GM11168 (cell line): Measurements from ENCODE around the gene FOXK2.

Experiments
- in situ Hi-C: fragments of 300-500 bp; cut with MboI; formaldehyde crosslinking; loops from one replicate; pipeline ENCODE4 v1.12.0; 2022; ENCODE audit warnings: low sequenced_read_pairs; ENCODE audit not compliant: unreplicated experiment

The FOXK2 gene

DNA sequence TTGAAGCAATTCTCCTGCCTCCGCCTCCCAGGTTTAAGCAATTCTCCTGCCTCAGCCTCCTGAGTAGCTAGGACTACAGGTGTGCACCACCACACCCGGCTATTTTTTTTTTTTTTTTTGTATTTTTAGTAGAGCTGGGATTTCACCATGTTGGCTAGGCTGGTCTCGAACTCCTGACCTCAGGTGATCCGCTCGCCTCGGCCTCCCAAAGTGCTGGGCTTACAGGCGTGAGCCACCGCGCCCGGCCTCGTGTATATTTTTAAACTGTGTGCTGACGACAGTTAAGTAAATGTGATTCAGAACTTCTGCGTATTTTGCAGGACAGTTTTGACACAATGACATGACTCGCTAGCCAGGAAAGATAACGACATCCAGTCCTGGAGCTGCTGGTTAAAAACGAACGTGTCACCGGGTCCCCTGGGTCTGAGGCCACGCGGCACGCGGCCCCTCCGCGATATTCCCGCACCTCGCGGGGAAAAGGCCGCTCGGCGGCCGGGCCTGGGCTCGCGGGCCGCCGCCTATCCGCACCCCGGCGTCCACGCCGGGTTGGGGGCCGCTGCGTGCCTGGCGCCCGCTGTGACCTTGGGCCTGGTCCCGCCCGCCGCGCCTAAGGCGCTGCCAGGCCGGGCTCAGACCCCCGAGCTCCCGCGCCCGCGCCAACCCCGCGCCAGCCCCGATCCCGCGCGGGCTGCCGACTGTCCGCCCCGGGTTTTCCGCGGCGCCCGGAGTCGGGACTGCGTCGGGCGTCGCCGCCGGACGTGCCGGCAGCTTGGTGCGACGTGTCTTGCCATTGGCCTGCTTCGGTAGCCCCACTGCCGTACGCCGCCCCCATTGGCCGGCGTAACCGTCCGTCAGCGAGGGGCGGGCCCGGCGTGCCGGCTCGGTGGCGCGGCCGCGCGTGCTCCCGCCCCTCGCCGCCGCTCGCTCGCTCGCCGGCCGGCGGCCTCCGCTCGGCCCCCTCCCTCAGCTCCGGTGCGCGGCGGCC, at the start of gene FOXK2:
Gene FOXK2 (plus strand): TSS at position 907 of the 985 bp plus-strand sequence. CDS start 157 bp downstream, outside the sequence.
- in situ Hi-C loops = no loop called here

- in situ Hi-C loops = no loop called here
These were observed 49.5 kb upstream of the FOXK2 start for GRCh38 chr17:82470065-82470464.

- in situ Hi-C loops = no loop called here
These were observed 45.1 kb upstream of the FOXK2 start for GRCh38 chr17:82474223-82475010.

DNA sequence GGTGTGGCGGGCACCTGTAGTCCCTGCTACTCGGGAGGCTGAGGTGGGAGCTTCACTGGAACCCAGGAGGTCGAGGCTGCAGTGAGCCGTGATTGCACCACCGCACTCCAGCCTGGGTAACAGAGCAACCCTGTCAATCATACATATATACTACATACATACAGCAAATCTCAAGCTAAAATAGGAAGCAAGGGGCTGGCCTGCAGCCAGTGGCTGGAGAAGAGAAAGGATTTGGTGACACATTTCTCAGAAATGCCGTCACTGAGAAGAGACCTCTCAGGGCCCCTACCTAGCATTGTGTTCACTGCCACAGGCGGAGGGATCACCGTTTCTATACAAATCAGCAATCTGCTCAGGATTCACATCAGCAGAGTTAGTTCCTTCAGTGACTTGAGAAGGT, 44.1 kb upstream of the FOXK2 start:
- in situ Hi-C loops = no loop called here

DNA sequence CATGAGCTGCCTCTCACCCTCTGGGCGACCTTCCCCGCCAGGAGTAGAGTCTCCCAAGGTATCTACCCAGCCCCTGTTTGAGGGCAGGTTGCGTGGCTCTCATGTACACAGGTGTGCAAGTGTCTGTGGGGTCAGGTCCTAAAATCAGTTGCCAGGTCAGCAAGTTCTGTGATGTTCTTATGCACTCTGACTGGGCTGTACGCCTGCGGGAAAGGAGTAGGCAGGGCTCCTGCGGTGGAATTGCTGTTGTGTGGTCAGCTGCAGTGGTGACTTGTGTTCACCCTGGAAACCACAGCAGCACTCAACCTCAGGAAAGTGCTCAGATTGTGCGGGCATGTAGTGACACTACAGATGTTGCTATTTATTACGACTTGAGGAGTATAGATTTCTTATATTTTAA, 41.6 kb upstream of the FOXK2 start:
- in situ Hi-C loops = no loop called here

- in situ Hi-C loops = no loop called here
These were observed 39.9 kb upstream of the FOXK2 start for GRCh38 chr17:82479602-82480001.

- in situ Hi-C loops = no loop called here
These were observed 39.2 kb upstream of the FOXK2 start for GRCh38 chr17:82480318-82480717.

DNA sequence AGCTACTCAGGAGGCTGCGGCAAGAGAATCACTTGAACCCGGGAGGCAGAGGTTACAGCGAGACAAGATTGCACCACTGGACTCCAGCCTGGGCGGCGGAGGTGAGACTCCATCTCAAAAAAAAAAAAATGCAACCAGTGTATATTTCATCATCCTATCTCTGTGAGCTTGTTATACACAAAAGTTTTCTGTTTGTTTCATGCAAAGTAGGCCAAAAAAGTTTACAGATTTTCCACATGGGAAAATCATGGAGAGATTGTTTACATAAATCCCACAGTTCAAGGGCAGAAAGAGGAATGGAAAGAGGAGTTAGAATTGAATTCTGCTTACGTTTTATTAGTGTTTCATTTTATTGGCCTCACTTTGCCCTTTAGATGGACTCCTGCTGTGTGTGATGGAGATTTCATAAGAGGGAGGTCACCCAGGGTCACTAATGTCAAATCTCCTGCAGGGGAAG, 36.3 kb upstream of the FOXK2 start:
- in situ Hi-C loops = no loop called here

DNA sequence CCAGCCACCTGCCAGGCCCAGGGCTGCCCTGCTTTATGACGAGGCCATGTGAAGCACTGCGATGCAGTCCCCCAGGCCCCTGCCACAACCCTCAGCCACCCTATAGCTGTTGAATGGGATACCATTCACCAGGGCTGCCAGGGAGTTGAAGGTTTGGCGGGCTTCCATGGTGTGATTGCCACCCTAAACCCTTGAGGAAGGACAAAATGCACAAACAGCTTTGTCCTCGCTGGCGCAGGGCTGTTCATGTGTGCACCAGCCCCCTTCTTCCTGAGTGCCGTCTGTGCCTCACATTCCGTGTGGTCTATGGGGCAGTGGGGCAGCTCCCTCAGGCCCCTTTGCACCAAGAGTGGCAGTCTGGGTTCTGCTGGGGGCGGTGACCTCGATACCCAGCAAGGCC, 35.7 kb upstream of the FOXK2 start:
- in situ Hi-C loops = no loop called here

- in situ Hi-C loops = no loop called here
These were observed 33.1 kb upstream of the FOXK2 start for GRCh38 chr17:82486231-82487094.

DNA sequence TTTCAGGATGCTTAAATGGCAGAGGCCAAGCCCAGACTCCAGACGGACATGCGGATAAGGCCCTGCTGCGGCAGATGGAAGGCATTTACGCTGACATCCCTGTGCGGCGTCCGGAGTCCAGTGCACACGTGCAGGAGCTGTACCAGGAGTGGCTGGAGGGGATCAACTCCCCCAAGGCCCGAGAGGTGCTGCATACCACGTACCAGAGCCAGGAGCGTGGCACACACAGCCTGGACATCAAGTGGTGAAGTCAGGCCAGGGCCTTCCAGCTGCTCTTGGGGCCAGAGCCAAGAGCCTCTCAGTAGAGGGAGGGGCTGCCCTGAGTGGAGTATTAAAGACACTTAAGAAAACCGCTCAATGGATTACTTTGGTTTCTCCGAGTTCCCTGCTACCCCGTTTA, 31.6 kb upstream of the FOXK2 start:
- in situ Hi-C loops = no loop called here

- in situ Hi-C loops = no loop called here
These were observed 30.4 kb upstream of the FOXK2 start for GRCh38 chr17:82489117-82489516.

- in situ Hi-C loops = no loop called here
These were observed 29.6 kb upstream of the FOXK2 start for GRCh38 chr17:82489851-82490511.

GRCh38 chr17:82490512-82491195, 28.9 kb upstream of the FOXK2 start:
- in situ Hi-C loops = no loop called here

- in situ Hi-C loops = no loop called here
These were observed 28.4 kb upstream of the FOXK2 start for GRCh38 chr17:82491196-82491530.

GRCh38 chr17:82491533-82491932, 28.0 kb upstream of the FOXK2 start:
- in situ Hi-C loops = no loop called here

GRCh38 chr17:82492643-82493225, 26.8 kb upstream of the FOXK2 start:
- in situ Hi-C loops = no loop called here

- in situ Hi-C loops = no loop called here
These were observed 26.2 kb upstream of the FOXK2 start for GRCh38 chr17:82493226-82493781.
